Mucosa of descending colon (tissue), 3 donors: ENCODE measurements around the gene SPAG9. TPM values are rescaled to one million over a fixed set of nuclear protein-coding genes. Genes with fewer than 3 reads are reported as not detected.
A peak's percentile ranks its signal among the peaks of the same experiment; 100 is the strongest.
"Not testable (repeated sequence)": the region's sequence is repeated elsewhere in the genome, so short reads cannot be mapped to it uniquely, and the experiment has no call there.

Source experiments
- ATAC-seq: fragments of 200-7000 bp; cut with Tn5 transposase; one replicate; pipeline ENCODE4 v1.9.1; 2020; ENCODE audit warnings: mild to moderate bottlenecking, moderate library complexity
- DNase-seq, 3 donors: peaks; one replicate each; pipeline ENCODE4 v3.0.0-alpha.2; 2020
- H3K36me3 ChIP-seq: fragments of 200-600 bp; one replicate; pipeline ENCODE4 v1.8.0; 2021; ENCODE audit warnings: low read depth, mild to moderate bottlenecking
- H3K4me1 ChIP-seq: fragments of 200-600 bp; one replicate; pipeline ENCODE4 v1.8.0; 2021; ENCODE audit warnings: low read depth, mild to moderate bottlenecking
- H3K4me3 ChIP-seq: fragments of 200-600 bp; one replicate; pipeline ENCODE4 v1.8.0; 2021; ENCODE audit warnings: mild to moderate bottlenecking
- H3K9me3 ChIP-seq: fragments of 200-600 bp; one replicate; pipeline ENCODE4 v1.8.0; 2021; ENCODE audit warnings: mild to moderate bottlenecking
- CTCF ChIP-seq: fragments of 200-600 bp; IDR thresholded peaks from one replicate; pipeline ENCODE4 v1.8.0; 2022; ENCODE audit warnings: antibody characterized with exemption, mild to moderate bottlenecking
- intact Hi-C, 2 donors: fragments of 100-400 bp; cut with DNase I in 1 of 2; cut with micrococcal nuclease in 1 of 2; formaldehyde crosslinking; loops; one replicate each; pipeline versions ENCODE4 v1.11.0 to v1.11.1; 2022; cut with DNase I, micrococcal nuclease
- total RNA-seq, 3 donors: library from RNA; stranded (reverse); fragmentation: NEBNext Ultra II Directional in 2 of 3; extraction: Animal tissue kit (Norgen Biotek cat#: 25700) in 2 of 3; gene quantifications; one replicate each; pipeline versions ENCODE4 v1.2.1 to v1.2.4, GENCODE V29; 2021 to 2023
- donor health status: DM: no; HTN: no; CAD: no; lungs with moderate emphysema.
- donor health status: DM: no; HTN: no; CAD: no.
- donor health status: DM: no; HTN: yes; CAD: no.

The SPAG9 gene
- total RNA-seq, 3 donors from 2014 or later = 64.1 to 96.7 (median 79.8) TPM

- DNase-seq (peak in 1 of 3 donors; percentile 55), ATAC-seq (no peak)
- Histone ChIP-seq H3K4me3 (no peak overlapping the region), H3K9me3 (no peaks in the 10 kb centered on the region), H3K4me1 (peaks cover 64% of the 10 kb centered on the region), H3K36me3 (no peaks in the 10 kb centered on the region)
- no peak for TF ChIP-seq CTCF
- intact Hi-C loops = loop anchor here in 1 of 2 donors (5.0 kb wide), 1 partner anchor 79 kb away; the partner anchor contains the start of gene TOB1
Observed at GRCh38 chr17:50946223-50946890, 174.3 kb downstream of the SPAG9 start.

GRCh38 chr17:50945779-50946222 lies 174.9 kb downstream of the SPAG9 start:
- no peak for TF ChIP-seq CTCF
- Histone ChIP-seq H3K4me1 (peaks cover 63% of the 10 kb centered on the region), H3K4me3 (no peak overlapping the region), H3K36me3 (no peaks in the 10 kb centered on the region), H3K9me3 (no peaks in the 10 kb centered on the region)
- ATAC-seq (no peak), DNase-seq (no peak)
- intact Hi-C loops = loop anchor here in 1 of 2 donors (5.0 kb wide), 1 partner anchor 78 kb away; the partner anchor contains the start of gene TOB1

GRCh38 chr17:50944902-50945720 lies 175.6 kb downstream of the SPAG9 start:
- ATAC-seq (no peak), DNase-seq (no peak)
- intact Hi-C loops = loop anchor here in 1 of 2 donors (5.0 kb wide), 1 partner anchor 78 kb away; the partner anchor contains the start of gene TOB1
- Histone ChIP-seq H3K4me3 (no peak overlapping the region), H3K4me1 (peaks cover 56% of the 10 kb centered on the region), H3K36me3 (no peaks in the 10 kb centered on the region), H3K9me3 (no peaks in the 10 kb centered on the region)
- TF ChIP-seq CTCF = no peak

GRCh38 chr17:50944054-50944901 lies 176.4 kb downstream of the SPAG9 start:
- H3K4me1 ChIP-seq = peaks cover 48% of the 10 kb centered on the region
- peak overlapping the region; percentile 7 for H3K4me3 ChIP-seq
- intact Hi-C loops = no loop called here
- ATAC-seq = peak; percentile 85
- peak; percentile 93 to 96 (median 95) for DNase-seq
- H3K9me3 ChIP-seq = no peaks in the 10 kb centered on the region
- TF ChIP-seq CTCF = no peak
- no peaks in the 10 kb centered on the region for H3K36me3 ChIP-seq

- Histone ChIP-seq H3K4me3 (no peak overlapping the region), H3K4me1 (peaks cover 41% of the 10 kb centered on the region), H3K36me3 (no peaks in the 10 kb centered on the region), H3K9me3 (no peaks in the 10 kb centered on the region)
- TF ChIP-seq CTCF = no peak
- DNase-seq = no peak
- intact Hi-C loops = no loop called here
- peak; percentile 5 for ATAC-seq
Observed at GRCh38 chr17:50943575-50943933, 177.1 kb downstream of the SPAG9 start.

- H3K36me3 ChIP-seq, H3K9me3 ChIP-seq, ATAC-seq, DNase-seq, intact Hi-C loops, H3K4me3 ChIP-seq: not testable (repeated sequence)
- H3K4me1 ChIP-seq = peaks cover 25% of the 10 kb centered on the region
Observed at GRCh38 chr17:50941676-50942048, 179.0 kb downstream of the SPAG9 start.
